Measurements from ENCODE around the gene SHC4. TPM values are rescaled to one million over a fixed set of nuclear protein-coding genes. Genes with fewer than 3 reads are reported as not detected.

The SHC4 gene
- total and polyA plus RNA-seq, 2 of the 13 experiments (the other 11 are each of a cell fraction or from before 2014, with no cell fraction given), result 0.04 TPM; not detected in 1

DNA sequence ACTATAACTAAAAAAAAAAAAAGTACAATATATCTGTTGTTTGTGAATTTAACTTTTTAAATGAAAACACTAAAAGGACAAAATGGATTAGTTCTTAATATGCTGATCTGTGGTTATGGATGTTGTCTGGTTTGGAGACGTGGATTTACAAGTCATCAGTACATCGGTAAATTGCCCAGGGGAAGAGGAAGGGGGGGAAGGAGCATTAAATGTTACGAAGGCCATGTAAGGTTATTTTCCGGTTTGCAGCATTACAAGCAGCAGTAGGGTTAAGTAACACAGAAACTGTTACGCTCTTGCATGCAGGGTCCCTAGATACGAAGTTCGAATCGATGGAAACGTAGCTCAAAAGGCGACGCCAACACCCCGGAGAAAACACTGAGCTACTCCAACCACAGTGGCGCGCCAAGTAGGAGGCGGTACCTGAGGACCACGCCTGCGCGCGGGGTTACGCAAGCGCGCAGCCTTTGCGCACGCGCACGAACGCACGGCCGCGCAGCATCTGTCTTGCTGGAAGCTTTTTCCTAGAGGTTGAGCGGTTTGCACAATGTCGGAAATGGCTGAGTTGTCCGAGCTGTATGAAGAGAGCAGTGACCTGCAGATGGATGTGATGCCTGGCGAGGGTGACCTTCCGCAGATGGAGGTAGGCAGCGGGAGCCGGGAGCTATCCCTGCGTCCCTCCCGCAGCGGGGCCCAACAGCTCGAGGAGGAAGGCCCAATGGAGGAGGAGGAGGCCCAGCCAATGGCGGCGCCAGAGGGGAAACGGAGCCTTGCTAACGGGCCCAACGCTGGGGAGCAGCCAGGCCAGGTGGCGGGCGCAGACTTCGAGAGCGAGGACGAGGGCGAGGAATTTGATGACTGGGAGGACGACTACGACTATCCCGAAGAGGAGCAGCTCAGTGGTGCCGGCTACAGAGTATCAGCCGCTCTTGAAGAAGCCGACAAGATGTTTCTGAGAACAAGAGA lies 85.8 kb downstream of the SHC4 start, which contains the start of gene EID1:
EID1 (plus strand) TSS at position 505 of the 966 bp plus-strand sequence; CDS start at position 548, 43 bp downstream.
- no peak within 1 kb of the TSS for H3K9ac ChIP-seq (ENCODE audit: insufficient read depth, low read depth, low read length)
- peak within 1 kb of the TSS; percentile 61 for H3K4me2 ChIP-seq (ENCODE audit: low read depth, low read length)
- 63% methylated on average over 32 of the region's 58 CpGs for WGBS (ENCODE audit: low lambda C conversion rate)
- H3K4me1 ChIP-seq (ENCODE audit: insufficient read depth, low read length), result no peaks in the 10 kb centered on the region
- in situ Hi-C loops (cut with HindIII; ENCODE audit: extremely low pct_ligation_motif_present, low pct_unique_long_range_greater_than_20kb), result no loop called here
- no peaks in the 10 kb centered on the region for H4K20me1 ChIP-seq (ENCODE audit: insufficient read depth, low read length)
- ChIA-PET POLR2A (no interaction called here), CTCF (ENCODE audit: low intra/inter-chr PET ratio, low total read pairs) (no interaction called here)
- ATAC-seq (peak; percentile 79), FAIRE-seq (no peak), DNase-seq (ENCODE audit: low spot score) (peak; percentile 27)
- no peaks in the 10 kb centered on the region for H3K9me3 ChIP-seq (ENCODE audit: low read length)
- no peak within 1 kb of the TSS for H2AFZ ChIP-seq (ENCODE audit: low read length)
- H3K27ac ChIP-seq (ENCODE audit: extremely low read length, insufficient read depth, low read length), result no peak within 1 kb of the TSS
- 0 out of 5 replicates have a peak, but pooled peaks cover 0 to 3% of the 10 kb centered on the region in 2 experiments for H3K27me3 ChIP-seq (ENCODE audit: control insufficient read depth in 1 of 2, insufficient read depth in 2 of 2, low read length in 2 of 2)
- TSS peak; percentile 58 for BruUV-seq (replicated peaks)
- peak within 1 kb of the TSS in 2 of 3 experiments; percentile 19 to 49; a peak in 3 of 6 replicates for H3K4me3 ChIP-seq (replicated peaks in 1 of 3; ENCODE audit: insufficient read depth in 1 of 3, low read depth in 2 of 3, low read length in 3 of 3)
- no peaks in the 10 kb centered on the region for H3K36me3 ChIP-seq (replicated peaks in 1 of 2; ENCODE audit: control insufficient read depth in 1 of 2, insufficient read depth in 2 of 2, low read length in 2 of 2)
- intact Hi-C loops (cut with micrococcal nuclease; ENCODE audit: unreplicated experiment), result no loop called here
- no peaks in the 10 kb centered on the region for H3K79me2 ChIP-seq (ENCODE audit: insufficient read depth, low read length)
- TF ChIP-seq CAMTA2 (CRISPR knock-in tag; IDR thresholded peaks at IDR 0.05; ENCODE audit: borderline replicate concordance), result no peak
- TF ChIP-seq NR1H2 (CRISPR knock-in tag; IDR thresholded peaks at IDR 0.05; ENCODE audit: borderline replicate concordance, low read depth), result no peak
- no peak for TF ChIP-seq ZNF136 (CRISPR knock-in tag; IDR thresholded peaks at IDR 0.05; ENCODE audit: low read depth)
- TF ChIP-seq ZSCAN29 (CRISPR knock-in tag; conservative IDR thresholded peaks at IDR 0.05), result no peak
- no peak for TF ChIP-seq ZNF782 (CRISPR knock-in tag; IDR thresholded peaks at IDR 0.05; ENCODE audit: borderline replicate concordance)
- peak; percentile 63 for TF ChIP-seq HNRNPLL (IDR thresholded peaks at IDR 0.05; ENCODE audit: low read depth, low read length, poor library complexity, severe bottlenecking)
- TF ChIP-seq, protein P1, sequence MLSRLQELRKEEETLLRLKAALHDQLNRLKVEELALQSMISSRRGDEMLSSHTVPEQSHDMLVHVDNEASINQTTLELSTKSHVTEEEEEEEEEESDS (CRISPR knock-in tag; IDR thresholded peaks at IDR 0.05; ENCODE audit: borderline replicate concordance), result no peak
- TF ChIP-seq ZNF790 (CRISPR knock-in tag; IDR thresholded peaks at IDR 0.05; ENCODE audit: borderline replicate concordance), result no peak
- no peak for TF ChIP-seq EED (CRISPR knock-in tag; IDR thresholded peaks at IDR 0.05)
- no peak for TF ChIP-seq IRF2 (CRISPR knock-in tag; IDR thresholded peaks at IDR 0.05)
- TF ChIP-seq, protein P2, sequence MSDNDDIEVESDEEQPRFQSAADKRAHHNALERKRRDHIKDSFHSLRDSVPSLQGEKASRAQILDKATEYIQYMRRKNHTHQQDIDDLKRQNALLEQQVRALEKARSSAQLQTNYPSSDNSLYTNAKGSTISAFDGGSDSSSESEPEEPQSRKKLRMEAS (IDR thresholded peaks at IDR 0.05), result 0 out of 2 replicates have a peak, but pooled peaks have one; percentile 20
- TF ChIP-seq ARNT2 (CRISPR knock-in tag; IDR thresholded peaks at IDR 0.05; ENCODE audit: low read depth), result 0 out of 2 replicates have a peak, but pooled peaks have one; percentile 21
- no peak for TF ChIP-seq ZNF24 (IDR thresholded peaks at IDR 0.05)
- no peak for TF ChIP-seq SRSF9 (IDR thresholded peaks at IDR 0.05; ENCODE audit: borderline replicate concordance, insufficient read depth, low read depth, low read length, poor library complexity, severe bottlenecking)
- TF ChIP-seq, protein P3, sequence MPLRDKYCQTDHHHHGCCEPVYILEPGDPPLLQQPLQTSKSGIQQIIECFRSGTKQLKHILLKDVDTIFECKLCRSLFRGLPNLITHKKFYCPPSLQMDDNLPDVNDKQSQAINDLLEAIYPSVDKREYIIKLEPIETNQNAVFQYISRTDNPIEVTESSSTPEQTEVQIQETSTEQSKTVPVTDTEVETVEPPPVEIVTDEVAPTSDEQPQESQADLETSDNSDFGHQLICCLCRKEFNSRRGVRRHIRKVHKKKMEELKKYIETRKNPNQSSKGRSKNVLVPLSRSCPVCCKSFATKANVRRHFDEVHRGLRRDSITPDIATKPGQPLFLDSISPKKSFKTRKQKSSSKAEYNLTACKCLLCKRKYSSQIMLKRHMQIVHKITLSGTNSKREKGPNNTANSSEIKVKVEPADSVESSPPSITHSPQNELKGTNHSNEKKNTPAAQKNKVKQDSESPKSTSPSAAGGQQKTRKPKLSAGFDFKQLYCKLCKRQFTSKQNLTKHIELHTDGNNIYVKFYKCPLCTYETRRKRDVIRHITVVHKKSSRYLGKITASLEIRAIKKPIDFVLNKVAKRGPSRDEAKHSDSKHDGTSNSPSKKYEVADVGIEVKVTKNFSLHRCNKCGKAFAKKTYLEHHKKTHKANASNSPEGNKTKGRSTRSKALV (CRISPR knock-in tag; IDR thresholded peaks at IDR 0.05), result no peak
- TF ChIP-seq ZNF816 (CRISPR knock-in tag; IDR thresholded peaks at IDR 0.05; ENCODE audit: borderline replicate concordance), result no peak
- TF ChIP-seq, protein P4, sequence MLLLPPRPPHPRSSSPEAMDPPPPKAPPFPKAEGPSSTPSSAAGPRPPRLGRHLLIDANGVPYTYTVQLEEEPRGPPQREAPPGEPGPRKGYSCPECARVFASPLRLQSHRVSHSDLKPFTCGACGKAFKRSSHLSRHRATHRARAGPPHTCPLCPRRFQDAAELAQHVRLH (CRISPR knock-in tag; IDR thresholded peaks at IDR 0.05; ENCODE audit: borderline replicate concordance, low read depth), result no peak
- no peak for TF ChIP-seq MTF2 (CRISPR knock-in tag; IDR thresholded peaks at IDR 0.05; ENCODE audit: borderline replicate concordance)
